ENCODE measurements around the gene SV2A.

DNA sequence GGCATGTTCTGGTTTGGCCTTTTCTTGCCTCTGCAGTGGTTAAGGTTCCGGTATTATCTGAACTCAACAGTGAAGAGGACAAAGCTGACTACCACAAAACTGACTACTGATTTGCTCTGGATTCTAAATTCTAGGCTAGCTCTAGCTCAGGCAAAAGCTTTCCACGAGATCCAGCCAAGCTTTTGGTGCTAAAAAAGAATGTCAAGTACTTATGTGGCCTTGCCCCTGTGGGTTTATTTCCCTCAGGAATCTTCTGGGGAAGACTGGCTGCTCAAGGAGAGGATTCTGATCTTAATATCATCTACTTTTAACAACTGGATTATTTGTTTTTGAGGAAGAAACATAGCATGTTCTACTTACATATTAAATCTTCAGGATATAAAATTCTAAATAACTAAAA, 45.1 kb upstream of the SV2A start:
- TF ChIP-seq, protein P1, sequence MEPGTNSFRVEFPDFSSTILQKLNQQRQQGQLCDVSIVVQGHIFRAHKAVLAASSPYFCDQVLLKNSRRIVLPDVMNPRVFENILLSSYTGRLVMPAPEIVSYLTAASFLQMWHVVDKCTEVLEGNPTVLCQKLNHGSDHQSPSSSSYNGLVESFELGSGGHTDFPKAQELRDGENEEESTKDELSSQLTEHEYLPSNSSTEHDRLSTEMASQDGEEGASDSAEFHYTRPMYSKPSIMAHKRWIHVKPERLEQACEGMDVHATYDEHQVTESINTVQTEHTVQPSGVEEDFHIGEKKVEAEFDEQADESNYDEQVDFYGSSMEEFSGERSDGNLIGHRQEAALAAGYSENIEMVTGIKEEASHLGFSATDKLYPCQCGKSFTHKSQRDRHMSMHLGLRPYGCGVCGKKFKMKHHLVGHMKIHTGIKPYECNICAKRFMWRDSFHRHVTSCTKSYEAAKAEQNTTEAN (CRISPR knock-in tag; IDR thresholded peaks at IDR 0.05) = no peak
- TF ChIP-seq, protein P2, sequence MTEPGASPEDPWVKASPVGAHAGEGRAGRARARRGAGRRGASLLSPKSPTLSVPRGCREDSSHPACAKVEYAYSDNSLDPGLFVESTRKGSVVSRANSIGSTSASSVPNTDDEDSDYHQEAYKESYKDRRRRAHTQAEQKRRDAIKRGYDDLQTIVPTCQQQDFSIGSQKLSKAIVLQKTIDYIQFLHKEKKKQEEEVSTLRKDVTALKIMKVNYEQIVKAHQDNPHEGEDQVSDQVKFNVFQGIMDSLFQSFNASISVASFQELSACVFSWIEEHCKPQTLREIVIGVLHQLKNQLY (CRISPR knock-in tag; IDR thresholded peaks at IDR 0.05) = no peak
- TF ChIP-seq CREM (CRISPR knock-in tag; IDR thresholded peaks at IDR 0.05) = no peak
- TF ChIP-seq FOXP1 (CRISPR knock-in tag; IDR thresholded peaks at IDR 0.05; ENCODE audit: borderline replicate concordance) = no peak
- TF ChIP-seq, protein P3, sequence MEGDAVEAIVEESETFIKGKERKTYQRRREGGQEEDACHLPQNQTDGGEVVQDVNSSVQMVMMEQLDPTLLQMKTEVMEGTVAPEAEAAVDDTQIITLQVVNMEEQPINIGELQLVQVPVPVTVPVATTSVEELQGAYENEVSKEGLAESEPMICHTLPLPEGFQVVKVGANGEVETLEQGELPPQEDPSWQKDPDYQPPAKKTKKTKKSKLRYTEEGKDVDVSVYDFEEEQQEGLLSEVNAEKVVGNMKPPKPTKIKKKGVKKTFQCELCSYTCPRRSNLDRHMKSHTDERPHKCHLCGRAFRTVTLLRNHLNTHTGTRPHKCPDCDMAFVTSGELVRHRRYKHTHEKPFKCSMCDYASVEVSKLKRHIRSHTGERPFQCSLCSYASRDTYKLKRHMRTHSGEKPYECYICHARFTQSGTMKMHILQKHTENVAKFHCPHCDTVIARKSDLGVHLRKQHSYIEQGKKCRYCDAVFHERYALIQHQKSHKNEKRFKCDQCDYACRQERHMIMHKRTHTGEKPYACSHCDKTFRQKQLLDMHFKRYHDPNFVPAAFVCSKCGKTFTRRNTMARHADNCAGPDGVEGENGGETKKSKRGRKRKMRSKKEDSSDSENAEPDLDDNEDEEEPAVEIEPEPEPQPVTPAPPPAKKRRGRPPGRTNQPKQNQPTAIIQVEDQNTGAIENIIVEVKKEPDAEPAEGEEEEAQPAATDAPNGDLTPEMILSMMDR (IDR thresholded peaks at IDR 0.05) = no peak
